Measurements from ENCODE around the gene AQP3.

DNA sequence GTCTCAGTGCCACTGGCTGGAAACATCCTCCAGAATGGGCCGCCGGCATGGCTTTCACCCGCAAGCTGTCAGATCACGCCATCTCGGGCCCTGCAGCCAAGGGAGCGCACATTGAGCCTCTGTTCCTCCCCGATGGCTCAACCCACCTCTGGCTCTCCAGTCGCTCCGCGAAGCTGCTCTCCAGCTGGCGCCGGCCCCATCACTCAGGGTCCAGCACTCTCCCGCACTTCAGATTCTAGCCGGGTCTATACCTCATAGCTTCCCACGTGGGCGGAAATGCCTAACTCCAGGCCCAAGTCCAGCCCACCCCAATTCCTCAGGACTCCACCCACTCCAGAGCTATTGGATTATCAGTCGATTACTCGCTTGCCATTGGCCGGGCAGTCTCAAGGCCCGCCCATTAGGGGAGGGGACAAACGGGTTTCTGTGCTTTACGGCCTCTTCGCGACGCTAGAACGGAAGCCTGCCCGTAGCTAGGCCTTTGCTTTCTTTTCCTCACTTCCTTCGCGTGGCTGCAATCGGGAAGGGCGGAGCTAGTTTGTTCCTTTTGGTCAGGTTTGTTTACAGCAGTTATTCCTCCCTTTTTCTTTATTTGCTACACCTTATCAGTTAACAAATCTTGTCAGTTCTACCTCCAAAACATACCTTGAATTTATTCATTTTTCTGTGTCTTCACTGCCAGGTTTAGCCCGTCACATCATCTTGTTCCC lies 26.4 kb upstream of the AQP3 start, which contains the start of gene NOL6:
- TF ChIP-seq, protein P1, sequence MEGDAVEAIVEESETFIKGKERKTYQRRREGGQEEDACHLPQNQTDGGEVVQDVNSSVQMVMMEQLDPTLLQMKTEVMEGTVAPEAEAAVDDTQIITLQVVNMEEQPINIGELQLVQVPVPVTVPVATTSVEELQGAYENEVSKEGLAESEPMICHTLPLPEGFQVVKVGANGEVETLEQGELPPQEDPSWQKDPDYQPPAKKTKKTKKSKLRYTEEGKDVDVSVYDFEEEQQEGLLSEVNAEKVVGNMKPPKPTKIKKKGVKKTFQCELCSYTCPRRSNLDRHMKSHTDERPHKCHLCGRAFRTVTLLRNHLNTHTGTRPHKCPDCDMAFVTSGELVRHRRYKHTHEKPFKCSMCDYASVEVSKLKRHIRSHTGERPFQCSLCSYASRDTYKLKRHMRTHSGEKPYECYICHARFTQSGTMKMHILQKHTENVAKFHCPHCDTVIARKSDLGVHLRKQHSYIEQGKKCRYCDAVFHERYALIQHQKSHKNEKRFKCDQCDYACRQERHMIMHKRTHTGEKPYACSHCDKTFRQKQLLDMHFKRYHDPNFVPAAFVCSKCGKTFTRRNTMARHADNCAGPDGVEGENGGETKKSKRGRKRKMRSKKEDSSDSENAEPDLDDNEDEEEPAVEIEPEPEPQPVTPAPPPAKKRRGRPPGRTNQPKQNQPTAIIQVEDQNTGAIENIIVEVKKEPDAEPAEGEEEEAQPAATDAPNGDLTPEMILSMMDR (IDR thresholded peaks at IDR 0.05; ENCODE audit: poor library complexity) = no peak
- TF ChIP-seq EZH2 (IDR thresholded peaks at IDR 0.05; ENCODE audit: borderline replicate concordance) (no peak), EZH2phosphoT487 (IDR thresholded peaks at IDR 0.05; ENCODE audit: low read depth, severe bottlenecking, unreplicated experiment) (no peak)
